Neural crest cell (in vitro differentiated cells): ENCODE results near the gene EGR2. TPM values are rescaled to one million over a fixed set of nuclear protein-coding genes. Genes with fewer than 3 reads are reported as not detected.
"Not testable (repeated sequence)": the region's sequence is repeated elsewhere in the genome, so short reads cannot be mapped to it uniquely, and the experiment has no call there.

ENCODE experiments used
- DNase-seq: peaks from one replicate; pipeline ENCODE4 v3.0.0; 2021; ENCODE audit warnings: low read depth, mixed read lengths, low spot score
- H3K27ac Mint-ChIP-seq: one replicate; pipeline ENCODE4 v1.8.0; 2021; ENCODE audit warnings: mild to moderate bottlenecking, mixed read lengths; ENCODE audit not compliant: unreplicated experiment
- H3K27me3 Mint-ChIP-seq: 2 replicates; pipeline ENCODE4 v1.8.0; 2021; ENCODE audit warnings: low read depth, mild to moderate bottlenecking, mixed read lengths
- H3K36me3 Mint-ChIP-seq: 2 replicates; pipeline ENCODE4 v1.8.0; 2021; ENCODE audit warnings: low read depth, mild to moderate bottlenecking, mixed read lengths
- H3K4me1 Mint-ChIP-seq: 2 replicates; pipeline ENCODE4 v1.8.0; 2021; ENCODE audit warnings: mixed read lengths
- H3K4me3 Mint-ChIP-seq: one replicate; pipeline ENCODE4 v1.8.0; 2021; ENCODE audit warnings: mild to moderate bottlenecking, mixed read lengths
- H3K9me3 Mint-ChIP-seq: 2 replicates; pipeline ENCODE4 v1.8.0; 2021; ENCODE audit warnings: mixed read lengths
- total RNA-seq: library from RNA; stranded (reverse); gene quantifications from 2 replicates; pipeline ENCODE4 v1.2.1, GENCODE V29; 2021
- TF ChIP-seq, protein P1 (sequence below): fragments of 200-600 bp; sonication (generic); conservative IDR thresholded peaks from 2 replicates; pipeline ENCODE4 v1.5.0; 2021; ENCODE audit warnings: antibody characterized with exemption, mild to moderate bottlenecking

Gene EGR2
- total RNA-seq, 1 donor from 2014 or later: 14.2 TPM

- Mint-ChIP-seq H3K4me3 (no peak overlapping the region), H3K4me1 (peaks cover 15% of the 10 kb centered on the region), H3K27me3 (no peaks in the 10 kb centered on the region), H3K36me3 (peaks cover 27% of the 10 kb centered on the region), H3K9me3 (peaks cover 15% of the 10 kb centered on the region), H3K27ac (no peak overlapping the region)
- TF ChIP-seq, protein P1, sequence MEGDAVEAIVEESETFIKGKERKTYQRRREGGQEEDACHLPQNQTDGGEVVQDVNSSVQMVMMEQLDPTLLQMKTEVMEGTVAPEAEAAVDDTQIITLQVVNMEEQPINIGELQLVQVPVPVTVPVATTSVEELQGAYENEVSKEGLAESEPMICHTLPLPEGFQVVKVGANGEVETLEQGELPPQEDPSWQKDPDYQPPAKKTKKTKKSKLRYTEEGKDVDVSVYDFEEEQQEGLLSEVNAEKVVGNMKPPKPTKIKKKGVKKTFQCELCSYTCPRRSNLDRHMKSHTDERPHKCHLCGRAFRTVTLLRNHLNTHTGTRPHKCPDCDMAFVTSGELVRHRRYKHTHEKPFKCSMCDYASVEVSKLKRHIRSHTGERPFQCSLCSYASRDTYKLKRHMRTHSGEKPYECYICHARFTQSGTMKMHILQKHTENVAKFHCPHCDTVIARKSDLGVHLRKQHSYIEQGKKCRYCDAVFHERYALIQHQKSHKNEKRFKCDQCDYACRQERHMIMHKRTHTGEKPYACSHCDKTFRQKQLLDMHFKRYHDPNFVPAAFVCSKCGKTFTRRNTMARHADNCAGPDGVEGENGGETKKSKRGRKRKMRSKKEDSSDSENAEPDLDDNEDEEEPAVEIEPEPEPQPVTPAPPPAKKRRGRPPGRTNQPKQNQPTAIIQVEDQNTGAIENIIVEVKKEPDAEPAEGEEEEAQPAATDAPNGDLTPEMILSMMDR: no peak
- no peak for DNase-seq
Measured at GRCh38 chr10:62788861-62789467, 27.2 kb downstream of the EGR2 start.

GRCh38 chr10:62788285-62788684 is 27.9 kb downstream of the EGR2 start:
- H3K4me1 Mint-ChIP-seq: peaks cover 15% of the 10 kb centered on the region
- peaks cover 31% of the 10 kb centered on the region for H3K36me3 Mint-ChIP-seq
- not testable (repeated sequence) for DNase-seq, H3K27ac Mint-ChIP-seq, H3K4me3 Mint-ChIP-seq, H3K27me3 Mint-ChIP-seq
- peaks cover 20% of the 10 kb centered on the region for H3K9me3 Mint-ChIP-seq

DNA sequence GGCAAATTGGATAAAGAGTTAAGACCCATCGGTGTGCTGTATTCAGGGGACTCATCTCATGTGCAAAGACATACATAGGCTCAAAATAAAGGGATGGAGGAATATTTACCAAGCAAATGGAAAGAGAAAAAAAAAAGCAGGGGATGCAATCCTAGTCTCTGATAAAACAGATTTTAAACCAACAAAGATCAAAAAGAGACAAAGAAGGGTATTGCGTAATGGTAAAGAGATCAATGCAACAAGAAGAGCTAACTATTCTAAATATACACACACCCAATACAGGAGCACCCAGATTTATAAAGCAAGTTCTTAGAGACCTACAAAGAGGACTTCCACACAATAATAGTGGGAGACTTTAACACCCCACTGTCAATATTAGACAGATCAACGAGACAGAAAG is 31.6 kb downstream of the EGR2 start:
- Mint-ChIP-seq H3K36me3 (peaks cover 33% of the 10 kb centered on the region), H3K9me3 (peaks cover 20% of the 10 kb centered on the region)
- H3K4me1 Mint-ChIP-seq, H3K27me3 Mint-ChIP-seq, DNase-seq, H3K27ac Mint-ChIP-seq, H3K4me3 Mint-ChIP-seq: not testable (repeated sequence)

DNA sequence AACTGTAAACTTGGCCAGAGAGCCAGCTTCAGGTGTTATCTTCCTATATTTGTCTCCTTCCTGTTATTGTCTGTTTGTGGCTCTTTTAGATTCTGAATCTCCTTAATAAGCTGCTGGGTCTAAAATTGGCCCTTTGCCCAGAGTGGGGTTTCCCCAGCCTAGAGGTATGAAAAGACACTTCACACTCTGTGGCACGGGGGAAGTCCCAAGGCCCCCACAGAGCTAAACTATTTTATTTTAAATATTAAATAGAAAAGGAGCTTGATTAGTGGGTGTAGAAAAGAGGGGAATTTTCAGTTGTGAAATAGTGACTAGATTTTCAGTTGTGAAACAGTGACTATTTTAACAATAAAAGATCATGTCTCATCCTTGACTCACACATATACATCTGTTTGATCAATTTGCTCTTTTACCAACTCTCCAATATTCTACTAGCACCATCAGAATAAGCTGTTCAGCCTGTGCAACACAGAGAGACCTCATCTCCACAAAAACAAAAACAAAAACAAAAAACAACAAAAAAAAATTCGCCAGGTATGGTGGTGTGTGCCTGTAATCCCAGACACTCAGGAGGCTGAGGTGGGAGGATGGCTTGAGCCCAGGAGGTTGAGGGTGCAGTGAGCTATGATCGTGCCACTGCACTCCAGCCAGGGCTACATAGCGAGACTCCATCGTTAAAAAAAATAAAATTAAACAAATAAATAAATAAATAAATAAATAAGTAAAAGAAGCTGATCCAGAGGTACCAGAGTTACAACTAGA is 36.5 kb downstream of the EGR2 start:
- DNase-seq: no peak
- no peak overlapping the region for H3K27ac Mint-ChIP-seq
- H3K36me3 Mint-ChIP-seq: peaks cover 12% of the 10 kb centered on the region
- H3K27me3 Mint-ChIP-seq: no peaks in the 10 kb centered on the region
- TF ChIP-seq, protein P1: no peak
- H3K4me3 Mint-ChIP-seq: no peak overlapping the region
- peaks cover 9% of the 10 kb centered on the region for H3K9me3 Mint-ChIP-seq
- no peaks in the 10 kb centered on the region for H3K4me1 Mint-ChIP-seq

DNA sequence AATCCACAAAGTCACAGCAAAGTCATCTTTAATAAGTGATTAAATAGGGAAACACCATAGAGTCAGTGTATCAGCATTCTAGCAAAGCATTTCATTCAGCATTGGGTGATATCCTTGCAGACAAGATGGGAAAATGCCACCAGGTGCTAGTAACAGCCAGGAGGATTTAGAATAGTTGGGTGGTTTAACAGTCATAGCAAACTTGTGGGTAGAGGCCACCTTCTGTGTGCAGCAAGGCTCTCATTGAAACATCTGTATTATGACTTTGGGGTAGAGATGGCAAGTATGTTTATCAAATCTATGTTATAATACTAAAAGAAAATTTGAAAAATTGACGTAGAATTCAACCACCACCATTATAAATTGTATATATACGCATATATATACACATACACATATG is 38.0 kb downstream of the EGR2 start:
- Mint-ChIP-seq H3K27me3 (no peaks in the 10 kb centered on the region), H3K4me1 (peaks cover 6% of the 10 kb centered on the region), H3K27ac (no peak overlapping the region), H3K9me3 (peaks cover 4% of the 10 kb centered on the region), H3K36me3 (peaks cover 6% of the 10 kb centered on the region), H3K4me3 (no peak overlapping the region)
- no peak for DNase-seq
- TF ChIP-seq, protein P1: no peak

- Mint-ChIP-seq H3K27ac (peak overlapping the region; percentile 69), H3K27me3 (no peaks in the 10 kb centered on the region), H3K4me1 (peaks cover 53% of the 10 kb centered on the region), H3K4me3 (peak overlapping the region; percentile 10), H3K36me3 (peaks cover 4% of the 10 kb centered on the region), H3K9me3 (peaks cover 4% of the 10 kb centered on the region)
- DNase-seq: no peak
- TF ChIP-seq, protein P1: no peak
Measured at GRCh38 chr10:62772186-62772974, 43.8 kb downstream of the EGR2 start.
